Suprapubic skin (tissue), 4 donors: ENCODE results near the gene PRLHR.

Source experiments
- EP300 ChIP-seq: sonication (generic); formaldehyde crosslinking; IDR thresholded peaks from one replicate; pipeline ENCODE4 v1.6.1; 2017; ENCODE audit warnings: antibody characterized with exemption
- POLR2A ChIP-seq, 2 donors: fragments of 450-650 bp; IDR thresholded peaks; one replicate each; pipeline ENCODE4 v1.6.1; 2017; ENCODE audit warnings: antibody characterized with exemption in 2 of 2, mild to moderate bottlenecking in 2 of 2, moderate library complexity in 2 of 2
- POLR2AphosphoS5 ChIP-seq, 3 donors: sonication (generic); formaldehyde crosslinking; IDR thresholded peaks; one replicate each; pipeline ENCODE4 v1.6.1; 2017; ENCODE audit warnings: antibody characterized with exemption in 3 of 3
- TF ChIP-seq, protein P1 (sequence below), 2 donors: fragments of 200-600 bp in 1 of 2; fragments of 450-650 bp in 1 of 2; sonication (generic) in 1 of 2; IDR thresholded peaks; one replicate each; pipeline ENCODE4 v1.5.1; 2016 to 2019; ENCODE audit warnings: antibody characterized with exemption in 2 of 2, mild to moderate bottlenecking in 1 of 2, moderate library complexity in 1 of 2

DNA sequence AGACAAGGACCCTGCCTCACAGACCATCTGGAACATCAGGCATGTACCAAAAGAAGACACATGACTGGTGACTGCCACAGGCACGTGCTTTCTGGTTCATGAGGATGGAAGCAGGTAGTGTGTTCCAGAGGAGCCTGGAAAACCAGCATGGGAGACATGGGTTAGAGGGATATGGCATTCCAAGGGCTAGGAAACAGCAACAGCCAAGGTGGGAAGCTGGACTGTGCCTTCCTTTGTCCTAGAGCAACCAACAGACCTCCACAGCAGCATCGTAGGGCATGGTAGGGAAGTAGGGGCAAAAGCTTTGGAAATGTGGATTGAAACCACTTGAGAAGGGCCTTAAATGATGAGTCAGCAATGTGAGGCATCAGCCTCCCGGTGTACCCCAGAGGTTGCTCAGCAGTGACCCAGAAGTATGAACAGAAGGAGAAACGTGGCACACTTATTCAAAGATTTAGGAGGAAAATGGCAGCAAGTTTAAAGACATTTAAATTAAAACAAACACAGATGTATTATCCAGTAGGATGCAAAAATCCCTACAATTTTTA is 51.0 kb downstream of the PRLHR start:
- TF ChIP-seq, protein P1, sequence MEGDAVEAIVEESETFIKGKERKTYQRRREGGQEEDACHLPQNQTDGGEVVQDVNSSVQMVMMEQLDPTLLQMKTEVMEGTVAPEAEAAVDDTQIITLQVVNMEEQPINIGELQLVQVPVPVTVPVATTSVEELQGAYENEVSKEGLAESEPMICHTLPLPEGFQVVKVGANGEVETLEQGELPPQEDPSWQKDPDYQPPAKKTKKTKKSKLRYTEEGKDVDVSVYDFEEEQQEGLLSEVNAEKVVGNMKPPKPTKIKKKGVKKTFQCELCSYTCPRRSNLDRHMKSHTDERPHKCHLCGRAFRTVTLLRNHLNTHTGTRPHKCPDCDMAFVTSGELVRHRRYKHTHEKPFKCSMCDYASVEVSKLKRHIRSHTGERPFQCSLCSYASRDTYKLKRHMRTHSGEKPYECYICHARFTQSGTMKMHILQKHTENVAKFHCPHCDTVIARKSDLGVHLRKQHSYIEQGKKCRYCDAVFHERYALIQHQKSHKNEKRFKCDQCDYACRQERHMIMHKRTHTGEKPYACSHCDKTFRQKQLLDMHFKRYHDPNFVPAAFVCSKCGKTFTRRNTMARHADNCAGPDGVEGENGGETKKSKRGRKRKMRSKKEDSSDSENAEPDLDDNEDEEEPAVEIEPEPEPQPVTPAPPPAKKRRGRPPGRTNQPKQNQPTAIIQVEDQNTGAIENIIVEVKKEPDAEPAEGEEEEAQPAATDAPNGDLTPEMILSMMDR (IDR thresholded peaks at IDR 0.05), result no peak
- TF ChIP-seq POLR2A (IDR thresholded peaks at IDR 0.05), result no peak
- TF ChIP-seq POLR2AphosphoS5 (IDR thresholded peaks at IDR 0.05), result no peak
- no peak for TF ChIP-seq EP300
